ENCODE data around the gene ARHGAP26.

- no peak for TF ChIP-seq POLR2A (IDR thresholded peaks at IDR 0.05; ENCODE audit: low read depth, low read length)
- no peak for TF ChIP-seq POLR2AphosphoS5 (IDR thresholded peaks at IDR 0.05; ENCODE audit: insufficient read depth, low read depth, low read length)
- no peak for TF ChIP-seq CTCF (IDR thresholded peaks at IDR 0.05; ENCODE audit: extremely low read depth in 1 of 2, insufficient read depth in 1 of 2, low read depth in 1 of 2, low read length in 2 of 2)
Observed at GRCh38 chr5:143080982-143081381, 310.8 kb downstream of the ARHGAP26 start.
